K562 (cell line): ENCODE measurements around the gene CRHR1. TPM values are rescaled to one million over a fixed set of nuclear protein-coding genes. Genes with fewer than 3 reads are reported as not detected.
A peak's percentile ranks its signal among the peaks of the same experiment; 100 is the strongest.

Experiments used
- ATAC-seq: fragments of 200-7000 bp; cut with Tn5 transposase; 3 replicates; pipeline ENCODE4 v1.9.1; 2020; ENCODE audit warnings: moderate library complexity
- BruUV-seq: library from RNA; stranded (reverse); fragments of 400-500 nt; replicated peaks from 2 replicates; lab custom pipeline; 2021; lab: Mats Ljungman, UMichigan
- CTCF ChIA-PET: fragments of 300-600 bp; formaldehyde crosslinking; extraction: SDS; loops from one replicate; lab custom pipeline; 2021; ENCODE audit warnings: low intra/inter-chr PET ratio; lab: Yijun Ruan, JAX
- POLR2A ChIA-PET: fragments of 300-600, 350-650 bp; sonication (Branson Sonifier 250); formaldehyde crosslinking; extraction: SDS; loops from one replicate; lab custom pipeline; 2021; ENCODE audit warnings: antibody characterized with exemption, inconsistent platforms; lab: Yijun Ruan, JAX
- DNase-seq, 4 experiments: peaks; one replicate each; pipeline versions ENCODE4 v3.0.0 to v3.0.0-alpha.2; 2011 to 2018; ENCODE audit warnings: low spot score in 3 of 4, mixed read lengths in 3 of 4; ENCODE audit errors: extremely low read depth in 1 of 4
- FAIRE-seq: peaks from 2 replicates; lab custom pipeline; 2011; peaks lifted over from hg19 to GRCh38; lab: Jason Lieb, UNC
- H2AFZ ChIP-seq: 2 replicates; pipeline ENCODE4 v1.6.0; 2011; ENCODE audit warnings: low read depth, low read length, control low read depth, inconsistent platforms
- H3K27ac ChIP-seq: fragments of 200-600 bp; 3 replicates; pipeline ENCODE4 v1.8.0; 2011; ENCODE audit warnings: low read depth, mild to moderate bottlenecking, control low read depth, inconsistent platforms, low read length, moderate library complexity, mixed read lengths; ENCODE audit errors: extremely low read depth
- H3K27me3 ChIP-seq, 2 experiments: fragments of 300-600 bp in 1 of 2; 2 replicates in 1 of 2; 3 replicates in 1 of 2; pipeline versions ENCODE4 v1.6.0 to v1.8.0; 2011; ENCODE audit warnings: inconsistent platforms in 2 of 2, low read length in 2 of 2, mild to moderate bottlenecking in 1 of 2, mixed read lengths in 1 of 2, moderate library complexity in 1 of 2; ENCODE audit not compliant: control insufficient read depth in 2 of 2, insufficient read depth in 2 of 2
- H3K36me3 ChIP-seq: fragments of 300-600 bp; 3 replicates; pipeline ENCODE4 v1.8.0; 2011; ENCODE audit warnings: mild to moderate bottlenecking, low read length, inconsistent platforms; ENCODE audit not compliant: control insufficient read depth, insufficient read depth
- H3K4me1 ChIP-seq, 2 experiments: fragments of 200-600 bp in 1 of 2; replicated peaks in 1 of 2; 2 replicates in 1 of 2; 3 replicates in 1 of 2; pipeline versions ENCODE4 v1.5.1 to v1.8.0; 2011; ENCODE audit warnings: inconsistent platforms in 2 of 2, low read length in 2 of 2, mild to moderate bottlenecking in 1 of 2, mixed read lengths in 1 of 2, moderate library complexity in 1 of 2; ENCODE audit not compliant: control insufficient read depth in 2 of 2, insufficient read depth in 2 of 2
- H3K4me2 ChIP-seq: 2 replicates; pipeline ENCODE4 v1.6.1; 2011; ENCODE audit warnings: low read length, control low read depth, inconsistent platforms, mixed read lengths; ENCODE audit not compliant: insufficient read depth
- H3K4me3 ChIP-seq: fragments of 200-600 bp; sonication (generic), shearing (Covaris generic); 2 replicates; pipeline ENCODE4 v1.5.1; 2016; ENCODE audit warnings: control low read depth, inconsistent platforms
- H3K79me2 ChIP-seq: fragments of 200-600 bp; 3 replicates; pipeline ENCODE4 v1.8.0; 2011; ENCODE audit warnings: low read length, inconsistent platforms; ENCODE audit not compliant: control insufficient read depth, insufficient read depth
- H3K9ac ChIP-seq, 2 experiments: 2 replicates each; pipeline versions ENCODE4 v1.6.0 to v1.6.1; 2011; ENCODE audit warnings: low read depth in 2 of 2, low read length in 2 of 2, control low read depth in 1 of 2, inconsistent platforms in 1 of 2, mild to moderate bottlenecking in 1 of 2, mixed read lengths in 1 of 2; ENCODE audit not compliant: insufficient read depth in 1 of 2
- H3K9me1 ChIP-seq: one replicate; pipeline ENCODE4 v1.6.0; 2011; ENCODE audit warnings: inconsistent platforms, mild to moderate bottlenecking, low read length, moderate library complexity; ENCODE audit not compliant: control insufficient read depth, insufficient read depth
- H3K9me3 ChIP-seq: replicated peaks from 2 replicates; pipeline ENCODE4 v1.5.1; 2011; ENCODE audit warnings: low read depth, low read length, inconsistent platforms; ENCODE audit not compliant: control insufficient read depth, insufficient read depth
- H4K20me1 ChIP-seq: replicated peaks from 2 replicates; pipeline ENCODE4 v1.6.1; 2011; ENCODE audit warnings: low read length, inconsistent platforms, mixed read lengths; ENCODE audit not compliant: control insufficient read depth, insufficient read depth
- ATF1 ChIP-seq, 2 experiments: fragments of 450-650 bp in 1 of 2; IDR thresholded peaks; 2 replicates each; pipeline ENCODE4 v1.6.1; 2016; ENCODE audit warnings: missing compliant biosample characterization in 1 of 2, missing genetic modification characterization in 1 of 2
- CBFA2T3 ChIP-seq: fragments of 450-650 bp; IDR thresholded peaks from 2 replicates; pipeline ENCODE4 v1.6.1; 2017
- CEBPG ChIP-seq, 3 experiments: fragments of 200-800 bp in 1 of 3; sonication (Bioruptor generic) in 1 of 3; sonication (generic) in 1 of 3; formaldehyde crosslinking in 1 of 3; IDR thresholded peaks in 2 of 3; conservative IDR thresholded peaks in 1 of 3; 2 replicates each; pipeline versions ENCODE4 v1.6.1 to v1.8.0; 2016 to 2022; ENCODE audit warnings: missing compliant biosample characterization in 2 of 3, missing genetic modification characterization in 2 of 3, mild to moderate bottlenecking in 1 of 3, missing genetic modification reagents in 1 of 3
- CREM ChIP-seq: IDR thresholded peaks from 2 replicates; pipeline ENCODE4 v1.6.1; 2014; ENCODE audit warnings: antibody characterized with exemption, low read depth
- DPF2 ChIP-seq: fragments of 450-650 bp; IDR thresholded peaks from 2 replicates; pipeline ENCODE4 v1.6.1; 2016
- EGR1 ChIP-seq: fragments of 450-650 bp; conservative IDR thresholded peaks from 2 replicates; pipeline ENCODE4 v1.6.1; 2017; ENCODE audit warnings: mild to moderate bottlenecking
- JUND ChIP-seq, 2 experiments: IDR thresholded peaks; 2 replicates in 1 of 2; 3 replicates in 1 of 2; pipeline ENCODE4 v1.6.1; 2011; ENCODE audit warnings: borderline replicate concordance in 2 of 2, low read depth in 2 of 2, low read length in 2 of 2, improper control_type of control experiment in 1 of 2, missing biosample characterization in 1 of 2, missing genetic modification characterization in 1 of 2, missing genetic modification reagents in 1 of 2
- RCOR1 ChIP-seq, 2 experiments: IDR thresholded peaks; 2 replicates each; pipeline ENCODE4 v1.6.1; 2012; ENCODE audit warnings: low read depth in 2 of 2, low read length in 2 of 2, borderline replicate concordance in 1 of 2, improper control_type of control experiment in 1 of 2
- TEAD2 ChIP-seq: fragments of 450-650 bp; IDR thresholded peaks from 2 replicates; pipeline ENCODE4 v1.6.1; 2016; ENCODE audit warnings: missing genetic modification characterization, control low read depth, missing compliant biosample characterization
- ZNF589 ChIP-seq: fragments of 200-800 bp; sonication (Bioruptor generic); IDR thresholded peaks from 2 replicates; pipeline ENCODE4 v1.6.1; 2016; ENCODE audit warnings: low read depth, missing genetic modification characterization, missing compliant biosample characterization
- WGBS: fragments of 100-300 bp; shearing (Covaris generic); methylation state at CpG from one replicate; pipeline ENCODE4 v1.1.6; 2016; ENCODE audit warnings: low coverage, mixed read lengths; ENCODE audit not compliant: insufficient coverage; ENCODE audit errors: missing lambda C conversion rate; 5-methylcytosine and 5-hydroxymethylcytosine counted together
- in situ Hi-C: fragments of 300-500 bp; cut with MboI; formaldehyde crosslinking; loops from 4 replicates; pipeline ENCODE4 v1.15.0; 2018; ENCODE audit warnings: inconsistent platforms, mixed read lengths
- intact Hi-C: fragments of 100-400 bp; cut with micrococcal nuclease; formaldehyde crosslinking; loops from 2 replicates; pipeline ENCODE4 v1.14.2; 2022
- polyA plus RNA-seq, 8 experiments: library from polyadenylated mRNA; depleted of rRNA in 4 of 8; stranded (reverse) in 5 of 8; unstranded in 3 of 8; fragments of >200 nt; fragmentation: Nextera tagmentation in 2 of 8; fragmentation: Illumina TruSeq in 1 of 8; extraction: Ambion mirVana in 2 of 8; extraction: Trizol in 1 of 8; gene quantifications; 2 replicates each; pipeline versions ENCODE4 v1.2.1 to v1.2.3, GENCODE V29; 2011 to 2014; ENCODE audit warnings: inconsistent platforms in 1 of 8, missing spikeins in 1 of 8
- total RNA-seq, 7 experiments: library from RNA; depleted of rRNA in 6 of 7; stranded (reverse); fragments of >200 nt in 6 of 7; fragmentation: Illumina TruSeq in 2 of 7; extraction: Trizol in 2 of 7; gene quantifications; 2 replicates each; pipeline versions ENCODE4 v1.2.1 to v1.2.3, GENCODE V29; 2011 to 2021; ENCODE audit warnings: low replicate concordance in 1 of 7
- TF ChIP-seq, protein P1 (sequence below), 2 experiments: fragments of 450-650 bp in 1 of 2; sonication (generic) in 1 of 2; formaldehyde crosslinking in 1 of 2; IDR thresholded peaks in 1 of 2; conservative IDR thresholded peaks in 1 of 2; 2 replicates each; pipeline versions ENCODE4 v1.6.1 to v1.8.1; 2016 to 2023; ENCODE audit warnings: mild to moderate bottlenecking in 2 of 2, moderate library complexity in 2 of 2, inconsistent platforms in 1 of 2, missing genetic modification reagents in 1 of 2

The CRHR1 gene
- total and polyA plus RNA-seq, 9 of the 15 experiments (the other 6 are each of a cell fraction or from before 2014, with no cell fraction given): 0.05 TPM; not detected in 8

DNA sequence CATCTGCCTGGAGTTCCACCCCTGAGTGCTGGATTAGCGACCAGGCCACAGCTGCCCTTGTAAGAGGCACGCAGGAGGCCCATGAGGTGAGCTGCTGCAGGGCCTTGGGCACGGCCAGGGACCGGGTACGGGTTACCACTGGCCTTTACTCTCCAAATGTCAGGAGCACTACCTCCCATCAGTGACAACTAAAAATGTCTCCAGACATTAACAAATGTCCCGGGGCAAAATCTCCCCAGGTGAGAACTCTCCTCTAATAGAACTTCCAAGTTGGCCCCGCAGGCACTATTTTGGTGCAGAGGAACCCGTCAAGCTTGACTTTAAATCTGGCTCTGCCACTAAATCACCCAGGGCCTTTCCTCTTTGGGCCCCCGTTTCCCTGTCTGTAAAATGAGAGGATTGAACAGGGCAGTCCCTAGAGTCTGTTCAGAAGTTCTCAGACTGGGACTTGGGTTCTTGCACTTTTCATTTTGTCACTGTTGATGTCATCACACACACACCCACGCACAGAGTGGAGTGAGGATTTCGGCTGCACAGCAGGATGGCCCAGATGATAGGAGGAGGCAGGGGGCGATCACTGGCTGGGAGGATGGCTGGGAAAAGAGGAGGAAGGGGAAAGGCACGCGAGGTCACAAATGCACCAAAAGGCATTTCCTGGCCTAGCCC is 85.7 kb downstream of the CRHR1 start:
- intact Hi-C loops (no loop called here), in situ Hi-C loops (no loop called here)
- Histone ChIP-seq H3K27ac (no peak overlapping the region), H3K79me2 (no peaks in the 10 kb centered on the region), H2AFZ (no peak overlapping the region), H3K36me3 (no peaks in the 10 kb centered on the region), H3K4me1 (peaks cover 3 to 11% of the 10 kb centered on the region in 2 experiments; a peak in 2 of 5 replicates), H3K27me3 (peaks cover 6 to 19% of the 10 kb centered on the region in 2 experiments; a peak in 3 of 5 replicates), H3K4me2 (peak overlapping the region; percentile 13; the same call in 1 of the 2 replicates), H3K9me3 (no peaks in the 10 kb centered on the region), H4K20me1 (no peaks in the 10 kb centered on the region), H3K9ac (0 out of 4 replicates have a peak overlapping the region, but pooled peaks of 1 of the 2 experiments have one; percentile 29), H3K4me3 (no peak overlapping the region), H3K9me1 (no peaks in the 10 kb centered on the region)
- TF ChIP-seq EGR1: peak; percentile 95
- peak; percentile 77 for TF ChIP-seq JUND (IDR thresholded peaks at IDR 0.05; ENCODE audit: borderline replicate concordance, low read depth, low read length)
- TF ChIP-seq JUND (tag; IDR thresholded peaks at IDR 0.05; ENCODE audit: borderline replicate concordance, low read depth, low read length): peak; percentile 61; the same call in 1 of the 3 replicates
- no peak for TF ChIP-seq TEAD2
- TF ChIP-seq CEBPG (CRISPR knock-in tag; IDR thresholded peaks at IDR 0.05): no peak
- TF ChIP-seq CEBPG (tag; conservative IDR thresholded peaks at IDR 0.05 in 1 of 2, IDR thresholded peaks at IDR 0.05 in 1 of 2): 0 out of 4 replicates have a peak, but pooled peaks of 1 of the 2 experiments have one; percentile 48
- 0 out of 2 replicates have a peak, but pooled peaks have one; percentile 31 for TF ChIP-seq DPF2
- TF ChIP-seq ATF1 (CRISPR knock-in tag; IDR thresholded peaks at IDR 0.05): no peak
- peak; percentile 61 for TF ChIP-seq ATF1 (tag; IDR thresholded peaks at IDR 0.05)
- TF ChIP-seq RCOR1 (IDR thresholded peaks at IDR 0.05; ENCODE audit: borderline replicate concordance in 1 of 2, low read depth in 2 of 2, low read length in 2 of 2): peak in 1 of 2 experiments; percentile 57; a peak in 1 of 4 replicates
- no peak for TF ChIP-seq ZNF589 (CRISPR knock-in tag)
- peak; percentile 50 for TF ChIP-seq CBFA2T3
- peak; percentile 83 for TF ChIP-seq CREM
- TF ChIP-seq, protein P1, sequence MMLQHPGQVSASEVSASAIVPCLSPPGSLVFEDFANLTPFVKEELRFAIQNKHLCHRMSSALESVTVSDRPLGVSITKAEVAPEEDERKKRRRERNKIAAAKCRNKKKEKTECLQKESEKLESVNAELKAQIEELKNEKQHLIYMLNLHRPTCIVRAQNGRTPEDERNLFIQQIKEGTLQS (IDR thresholded peaks at IDR 0.05): peak; percentile 80
- TF ChIP-seq, protein P1 (CRISPR knock-in tag; conservative IDR thresholded peaks at IDR 0.05): no peak
- FAIRE-seq: peak; percentile 6
- no TSS peak for BruUV-seq
- peak; percentile 72 for ATAC-seq
- WGBS: 27% methylated on average over 14 of the region's 14 CpGs
- POLR2A ChIA-PET: no interaction called here
- CTCF ChIA-PET: no interaction called here
- DNase-seq: peak; percentile 37 to 54 (median 44)
